SU-DHL-6 (cell line): ENCODE data around the gene UCN2.
A peak's percentile ranks its signal among the peaks of the same experiment; 100 is the strongest.

Experiments used
- H2AFZ ChIP-seq: fragments of 200-600 bp; sonication (generic); 2 replicates; pipeline ENCODE4 v1.6.1; 2014; ENCODE audit warnings: low read depth, mild to moderate bottlenecking, moderate library complexity, mixed read lengths, antibody characterized with exemption, low read length; ENCODE audit not compliant: severe bottlenecking
- H3F3A ChIP-seq: fragments of 200-600 bp; shearing (Covaris generic); 2 replicates; pipeline ENCODE4 v1.6.0; 2016; ENCODE audit warnings: antibody characterized with exemption, mild to moderate bottlenecking; ENCODE audit not compliant: insufficient read depth
- H3K27ac ChIP-seq: fragments of 200-600 bp; sonication (generic); 2 replicates; pipeline ENCODE4 v1.5.1; 2016; ENCODE audit warnings: low read depth, mild to moderate bottlenecking, low read length, moderate library complexity, mixed read lengths
- H3K27me3 ChIP-seq: fragments of 200-600 bp; sonication (generic), shearing (Covaris generic); 2 replicates; pipeline ENCODE4 v1.6.0; 2014; ENCODE audit warnings: mild to moderate bottlenecking, low read length
- H3K36me3 ChIP-seq: fragments of 200-600 bp; sonication (generic); 2 replicates; pipeline ENCODE4 v1.6.1; 2014; ENCODE audit warnings: mild to moderate bottlenecking, low read length, mixed read lengths
- H3K4me2 ChIP-seq: fragments of 300-600, 200-600 bp; shearing (Covaris generic), sonication (generic); 2 replicates; pipeline ENCODE4 v1.6.0; 2014; ENCODE audit warnings: low read length, low read depth, mild to moderate bottlenecking; ENCODE audit not compliant: poor library complexity, severe bottlenecking
- H3K4me3 ChIP-seq: fragments of 200-600 bp; sonication (generic); 2 replicates; pipeline ENCODE4 v1.5.1; 2014; ENCODE audit warnings: antibody characterized with exemption, low read length, mild to moderate bottlenecking, mixed read lengths; ENCODE audit not compliant: insufficient read depth, poor library complexity, severe bottlenecking
- H3K79me2 ChIP-seq: fragments of 200-600 bp; sonication (generic); 2 replicates; pipeline ENCODE4 v1.6.1; 2014; ENCODE audit warnings: mild to moderate bottlenecking, low read length, moderate library complexity; ENCODE audit not compliant: insufficient read depth
- H3K9ac ChIP-seq: fragments of 200-600 bp; sonication (generic); 2 replicates; pipeline ENCODE4 v1.7.0; 2014; ENCODE audit warnings: mild to moderate bottlenecking, low read length
- H3K9me2 ChIP-seq: fragments of 200-600 bp; sonication (generic); replicated peaks from 2 replicates; pipeline ENCODE4 v1.6.1; 2014; ENCODE audit warnings: low read length; ENCODE audit not compliant: insufficient read depth
- H3K9me3 ChIP-seq: fragments of 200-600 bp; sonication (generic); 2 replicates; pipeline ENCODE4 v1.6.1; 2014; ENCODE audit warnings: low read length, mixed read lengths; ENCODE audit not compliant: insufficient read depth
- H4K20me1 ChIP-seq: fragments of 200-600 bp; sonication (generic); 2 replicates; pipeline ENCODE4 v1.6.1; 2014; ENCODE audit warnings: low read depth, mild to moderate bottlenecking, antibody characterized with exemption, low read length, moderate library complexity, mixed read lengths
- CTCF ChIP-seq: fragments of 200-600 bp; sonication (generic); IDR thresholded peaks from one replicate; pipeline ENCODE4 v1.5.1; 2017; ENCODE audit warnings: antibody characterized with exemption, mild to moderate bottlenecking, low read length, moderate library complexity; ENCODE audit not compliant: insufficient read depth, poor library complexity, severe bottlenecking
- EZH2phosphoT487 ChIP-seq: fragments of 200-600 bp; sonication (generic), shearing (Covaris generic); conservative IDR thresholded peaks from 2 replicates; pipeline ENCODE4 v1.6.1; 2018; ENCODE audit warnings: mild to moderate bottlenecking, antibody characterized with exemption, low read length, moderate library complexity, mixed read lengths

Gene UCN2

GRCh38 chr3:48563382-48563918 is at the start of gene UCN2:
TSS of gene UCN2 (minus strand) at chr3:48563781. CDS start at chr3:48563124, 657 bp downstream.
- Histone ChIP-seq H3K9me2 (no peaks in the 10 kb centered on the region), H3K4me3 (no peak within 1 kb of the TSS), H3K27ac (no peak within 1 kb of the TSS), H3K4me2 (no peak within 1 kb of the TSS), H2AFZ (no peak within 1 kb of the TSS), H3K36me3 (no peaks in the 10 kb centered on the region), H3K9ac (no peak within 1 kb of the TSS), H3K79me2 (no peaks in the 10 kb centered on the region), H4K20me1 (no peaks in the 10 kb centered on the region), H3K27me3 (no peaks in the 10 kb centered on the region), H3K9me3 (no peaks in the 10 kb centered on the region), H3F3A (no peaks in the 10 kb centered on the region)
- TF ChIP-seq CTCF, result no peak
- no peak for TF ChIP-seq EZH2phosphoT487

GRCh38 chr3:48612309-48612708 is 48.7 kb upstream of the UCN2 start:
- no peaks in the 10 kb centered on the region for H3F3A ChIP-seq
- H3K9me2 ChIP-seq, result no peaks in the 10 kb centered on the region
- H3K79me2 ChIP-seq, result peaks cover 18% of the 10 kb centered on the region
- no peak overlapping the region for H3K4me2 ChIP-seq
- no peak overlapping the region for H3K4me3 ChIP-seq
- peaks cover 4% of the 10 kb centered on the region; the same call in 1 of the 2 replicates for H3K9me3 ChIP-seq
- H4K20me1 ChIP-seq, result no peaks in the 10 kb centered on the region
- no peak overlapping the region for H3K27ac ChIP-seq
- no peaks in the 10 kb centered on the region for H3K36me3 ChIP-seq
- no peak for TF ChIP-seq CTCF
- TF ChIP-seq EZH2phosphoT487, result no peak
- H3K9ac ChIP-seq, result no peak overlapping the region
- no peaks in the 10 kb centered on the region for H3K27me3 ChIP-seq
- no peak overlapping the region for H2AFZ ChIP-seq

- Histone ChIP-seq H3F3A (no peaks in the 10 kb centered on the region), H3K4me3 (peak within 1 kb of the TSS; percentile 80), H3K36me3 (no peaks in the 10 kb centered on the region; the same call in 1 of the 2 replicates), H3K79me2 (peaks cover 18% of the 10 kb centered on the region), H3K9ac (peak within 1 kb of the TSS; percentile 83), H4K20me1 (no peaks in the 10 kb centered on the region), H3K9me2 (no peaks in the 10 kb centered on the region), H3K4me2 (peak within 1 kb of the TSS; percentile 85), H3K9me3 (no peaks in the 10 kb centered on the region), H3K27me3 (no peaks in the 10 kb centered on the region), H2AFZ (peak within 1 kb of the TSS; percentile 96), H3K27ac (peak within 1 kb of the TSS; percentile 42)
- TF ChIP-seq CTCF (no peak), EZH2phosphoT487 (no peak)
Observed at GRCh38 chr3:48609088-48610005, 45.8 kb upstream of the UCN2 start, which contains the start of gene UQCRC1. TSS of gene UQCRC1 (minus strand) at chr3:48609646. CDS start at chr3:48609620, 26 bp downstream.
